HCT116 (cell line): ENCODE results near the gene HHLA2. TPM values are rescaled to one million over a fixed set of nuclear protein-coding genes. Genes with fewer than 3 reads are reported as not detected.
"Not testable (repeated sequence)": the region's sequence is repeated elsewhere in the genome, so short reads cannot be mapped to it uniquely, and the experiment has no call there.

Experiments
- ATAC-seq: fragments of 200-7000 bp; cut with Tn5 transposase; 2 replicates; pipeline ENCODE4 v1.9.1; 2020; ENCODE audit warnings: mild to moderate bottlenecking, moderate library complexity
- BruUV-seq: library from RNA; stranded (reverse); fragments of 400-500 nt; replicated peaks from 2 replicates; lab custom pipeline; 2021; lab: Mats Ljungman, UMichigan
- CTCF ChIA-PET: fragments of 300-600 bp; sonication (Branson Sonifier 250); formaldehyde crosslinking; loops from one replicate; lab custom pipeline; 2021; ENCODE audit warnings: antibody characterized with exemption; lab: Charles Lee
- POLR2A ChIA-PET: fragments of 300-600, 350-600 bp; sonication (Branson Sonifier 250); formaldehyde crosslinking; loops from one replicate; lab custom pipeline; 2021; ENCODE audit warnings: antibody characterized with exemption; lab: Charles Lee
- RAD21 ChIA-PET, 2 experiments: fragments of 300-600 bp; sonication (Branson Sonifier 250); formaldehyde crosslinking; loops; one replicate each; lab custom pipeline; 2023; ENCODE audit warnings: low total read pairs in 2 of 2; ENCODE audit not compliant: uncharacterized antibody in 2 of 2, unreplicated experiment in 2 of 2, low non-redundant PET in 1 of 2; lab: Charles Lee
- DNase-seq: peaks from one replicate; pipeline ENCODE4 v3.0.0-alpha.2; 2010; ENCODE audit warnings: low read depth, low spot score
- H2AFZ ChIP-seq: fragments of 200-600 bp; shearing (Covaris generic), sonication (generic); 2 replicates; pipeline ENCODE4 v1.6.1; 2017; ENCODE audit warnings: low read depth, mixed run types, mixed read lengths, antibody characterized with exemption, low read length; ENCODE audit not compliant: poor library complexity, severe bottlenecking
- H3K27ac ChIP-seq: 2 replicates; pipeline ENCODE4 v1.5.1; 2012; ENCODE audit warnings: low read depth, low read length
- H3K27me3 ChIP-seq: fragments of 200-600 bp; sonication (generic); 2 replicates; pipeline ENCODE4 v1.6.1; 2016; ENCODE audit warnings: mixed run types, low read length, mixed read lengths; ENCODE audit not compliant: insufficient read depth
- H3K36me3 ChIP-seq, 2 experiments: fragments of 200-500 bp in 1 of 2; fragments of 200-600 bp in 1 of 2; sonication (Bioruptor generic) in 1 of 2; sonication (generic) in 1 of 2; 2 replicates each; pipeline versions ENCODE4 v1.5.1 to v1.6.1; 2014 to 2016; ENCODE audit warnings: low read length in 2 of 2, inconsistent platforms in 1 of 2, mixed read lengths in 1 of 2, mixed run types in 1 of 2; ENCODE audit not compliant: insufficient read depth in 2 of 2, control insufficient read depth in 1 of 2
- H3K4me1 ChIP-seq, 2 experiments: fragments of 200-600 bp in 1 of 2; sonication (generic) in 1 of 2; 2 replicates each; pipeline versions ENCODE4 v1.5.1 to v1.6.1; 2012 to 2017; ENCODE audit warnings: low read length in 2 of 2, inconsistent platforms in 1 of 2, mild to moderate bottlenecking in 1 of 2, mixed read lengths in 1 of 2, mixed run types in 1 of 2, moderate library complexity in 1 of 2; ENCODE audit not compliant: insufficient read depth in 2 of 2, control insufficient read depth in 1 of 2
- H3K4me2 ChIP-seq: fragments of 200-600 bp; sonication (generic); 2 replicates; pipeline ENCODE4 v1.6.1; 2017; ENCODE audit warnings: mixed run types, low read length, mixed read lengths
- H3K4me3 ChIP-seq, 2 experiments: fragments of 200-600 bp in 1 of 2; sonication (generic) in 1 of 2; replicated peaks in 1 of 2; 2 replicates each; pipeline ENCODE4 v1.5.1; 2011 to 2016; ENCODE audit warnings: low read length in 2 of 2, control low read depth in 1 of 2, low read depth in 1 of 2, mild to moderate bottlenecking in 1 of 2, mixed read lengths in 1 of 2, mixed run types in 1 of 2
- H3K79me2 ChIP-seq: fragments of 200-600 bp; sonication (generic); 2 replicates; pipeline ENCODE4 v1.6.1; 2017; ENCODE audit warnings: mild to moderate bottlenecking, mixed run types, low read length, moderate library complexity, mixed read lengths; ENCODE audit not compliant: insufficient read depth
- H3K9ac ChIP-seq: fragments of 200-600 bp; sonication (generic); 2 replicates; pipeline ENCODE4 v1.6.1; 2016; ENCODE audit warnings: low read length, mixed read lengths
- H3K9me2 ChIP-seq: fragments of 200-600 bp; sonication (generic), shearing (Covaris generic); 2 replicates; pipeline ENCODE4 v1.6.1; 2017; ENCODE audit warnings: mixed run types, mild to moderate bottlenecking, moderate library complexity; ENCODE audit not compliant: insufficient read depth
- H3K9me3 ChIP-seq, 2 experiments: fragments of 200-500 bp in 1 of 2; fragments of 200-600 bp in 1 of 2; sonication (Bioruptor generic) in 1 of 2; sonication (generic) in 1 of 2; 2 replicates each; pipeline ENCODE4 v1.6.1; 2014 to 2017; ENCODE audit warnings: low read length in 2 of 2, mixed read lengths in 2 of 2, inconsistent platforms in 1 of 2, low read depth in 1 of 2, mild to moderate bottlenecking in 1 of 2, mixed run types in 1 of 2, moderate library complexity in 1 of 2; ENCODE audit not compliant: control insufficient read depth in 1 of 2, insufficient read depth in 1 of 2
- H4K20me1 ChIP-seq: fragments of 200-600 bp; sonication (generic), shearing (Covaris generic); 2 replicates; pipeline ENCODE4 v1.6.1; 2017; ENCODE audit warnings: mixed run types, mild to moderate bottlenecking, moderate library complexity; ENCODE audit not compliant: insufficient read depth
- CBX3 ChIP-seq: IDR thresholded peaks from 2 replicates; pipeline ENCODE4 v1.6.1; 2012; ENCODE audit warnings: low read depth
- CTCF ChIP-seq, 3 experiments: fragments of 200-600 bp in 1 of 3; sonication (generic) in 1 of 3; IDR thresholded peaks in 2 of 3; conservative IDR thresholded peaks in 1 of 3; 2 replicates each; pipeline ENCODE4 v1.5.1; 2012 to 2017; ENCODE audit warnings: low read depth in 2 of 3, low read length in 2 of 3, antibody characterized with exemption in 1 of 3, borderline replicate concordance in 1 of 3, control low read depth in 1 of 3, mild to moderate bottlenecking in 1 of 3, mixed read lengths in 1 of 3, mixed run types in 1 of 3, moderate library complexity in 1 of 3; ENCODE audit not compliant: insufficient read depth in 1 of 3
- EZH2phosphoT487 ChIP-seq: fragments of 200-600 bp; IDR thresholded peaks from 2 replicates; pipeline ENCODE4 v1.6.1; 2018; ENCODE audit warnings: antibody characterized with exemption, borderline replicate concordance
- MAX ChIP-seq: IDR thresholded peaks from 2 replicates; pipeline ENCODE4 v1.6.1; 2012
- POLR2A ChIP-seq: IDR thresholded peaks from 2 replicates; pipeline ENCODE4 v1.7.0; 2011; ENCODE audit warnings: borderline replicate concordance; ENCODE audit not compliant: insufficient read depth, insufficient read length; ENCODE audit errors: extremely low read depth
- SP1 ChIP-seq: IDR thresholded peaks from 2 replicates; pipeline ENCODE4 v1.6.1; 2012; ENCODE audit warnings: low read depth
- TCF7L2 ChIP-seq: IDR thresholded peaks from 2 replicates; pipeline ENCODE4 v1.7.0; 2011; ENCODE audit warnings: borderline replicate concordance, inconsistent platforms; ENCODE audit not compliant: insufficient read depth, insufficient read length; ENCODE audit errors: extremely low read depth
- ZNF274 ChIP-seq: fragments of 200-500 bp; sonication (Bioruptor generic); IDR thresholded peaks from 2 replicates; pipeline ENCODE4 v1.6.1; 2014; ENCODE audit warnings: mild to moderate bottlenecking, low read depth, low read length, inconsistent platforms
- intact Hi-C: fragments of 100-400 bp; cut with micrococcal nuclease; formaldehyde crosslinking; loops from 2 replicates; pipeline ENCODE4 v1.10.0; 2022
- total RNA-seq: library from RNA; stranded (reverse); gene quantifications from one replicate; pipeline ENCODE4 v1.2.1, GENCODE V29; 2021; ENCODE audit not compliant: unreplicated experiment
- TF ChIP-seq, protein P1 (sequence below): IDR thresholded peaks from 2 replicates; pipeline ENCODE4 v1.6.1; 2011; ENCODE audit warnings: mild to moderate bottlenecking, low read length, moderate library complexity; ENCODE audit not compliant: insufficient replicate concordance; ENCODE audit errors: extremely low read depth
- TF ChIP-seq, protein P2 (sequence below): IDR thresholded peaks from 2 replicates; pipeline ENCODE4 v1.6.1; 2012

The HHLA2 gene
- total RNA-seq, 1 experiment from 2014 or later, result not detected

GRCh38 chr3:108251844-108252243 is 44.5 kb upstream of the HHLA2 start (continued):
- no peak for TF ChIP-seq CTCF (IDR thresholded peaks at IDR 0.05 in 2 of 3, conservative IDR thresholded peaks at IDR 0.05 in 1 of 3; ENCODE audit: borderline replicate concordance in 1 of 3, insufficient read depth in 1 of 3, low read depth in 2 of 3, low read length in 2 of 3)
- TF ChIP-seq, protein P1, sequence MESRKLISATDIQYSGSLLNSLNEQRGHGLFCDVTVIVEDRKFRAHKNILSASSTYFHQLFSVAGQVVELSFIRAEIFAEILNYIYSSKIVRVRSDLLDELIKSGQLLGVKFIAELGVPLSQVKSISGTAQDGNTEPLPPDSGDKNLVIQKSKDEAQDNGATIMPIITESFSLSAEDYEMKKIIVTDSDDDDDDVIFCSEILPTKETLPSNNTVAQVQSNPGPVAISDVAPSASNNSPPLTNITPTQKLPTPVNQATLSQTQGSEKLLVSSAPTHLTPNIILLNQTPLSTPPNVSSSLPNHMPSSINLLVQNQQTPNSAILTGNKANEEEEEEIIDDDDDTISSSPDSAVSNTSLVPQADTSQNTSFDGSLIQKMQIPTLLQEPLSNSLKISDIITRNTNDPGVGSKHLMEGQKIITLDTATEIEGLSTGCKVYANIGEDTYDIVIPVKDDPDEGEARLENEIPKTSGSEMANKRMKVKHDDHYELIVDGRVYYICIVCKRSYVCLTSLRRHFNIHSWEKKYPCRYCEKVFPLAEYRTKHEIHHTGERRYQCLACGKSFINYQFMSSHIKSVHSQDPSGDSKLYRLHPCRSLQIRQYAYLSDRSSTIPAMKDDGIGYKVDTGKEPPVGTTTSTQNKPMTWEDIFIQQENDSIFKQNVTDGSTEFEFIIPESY, result no peak
- TF ChIP-seq MAX, result no peak
- TF ChIP-seq EZH2phosphoT487, result no peak
- TF ChIP-seq CBX3, result no peak
- TF ChIP-seq SP1, result no peak
- TF ChIP-seq TCF7L2, result no peak
- TF ChIP-seq POLR2A, result no peak
- TF ChIP-seq, protein P2, sequence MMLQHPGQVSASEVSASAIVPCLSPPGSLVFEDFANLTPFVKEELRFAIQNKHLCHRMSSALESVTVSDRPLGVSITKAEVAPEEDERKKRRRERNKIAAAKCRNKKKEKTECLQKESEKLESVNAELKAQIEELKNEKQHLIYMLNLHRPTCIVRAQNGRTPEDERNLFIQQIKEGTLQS, result no peak

GRCh38 chr3:108255131-108255530 is 41.2 kb upstream of the HHLA2 start:
- ChIA-PET CTCF (no interaction called here), POLR2A (no interaction called here), RAD21 (no interaction called here)
- Histone ChIP-seq H3K79me2 (no peaks in the 10 kb centered on the region), H3K9ac (no peak overlapping the region), H3K27ac (no peak overlapping the region), H3K27me3 (no peaks in the 10 kb centered on the region), H3K9me2 (no peaks in the 10 kb centered on the region), H3K4me3 (no peak overlapping the region), H4K20me1 (no peaks in the 10 kb centered on the region), H2AFZ (no peak overlapping the region), H3K4me1 (no peaks in the 10 kb centered on the region), H3K36me3 (no peaks in the 10 kb centered on the region), H3K4me2 (no peak overlapping the region), H3K9me3 (no peaks in the 10 kb centered on the region)
- no TSS peak for BruUV-seq
- TF ChIP-seq ZNF274, result no peak
- no peak for DNase-seq
- intact Hi-C loops, result no loop called here
- no peak for ATAC-seq

DNA sequence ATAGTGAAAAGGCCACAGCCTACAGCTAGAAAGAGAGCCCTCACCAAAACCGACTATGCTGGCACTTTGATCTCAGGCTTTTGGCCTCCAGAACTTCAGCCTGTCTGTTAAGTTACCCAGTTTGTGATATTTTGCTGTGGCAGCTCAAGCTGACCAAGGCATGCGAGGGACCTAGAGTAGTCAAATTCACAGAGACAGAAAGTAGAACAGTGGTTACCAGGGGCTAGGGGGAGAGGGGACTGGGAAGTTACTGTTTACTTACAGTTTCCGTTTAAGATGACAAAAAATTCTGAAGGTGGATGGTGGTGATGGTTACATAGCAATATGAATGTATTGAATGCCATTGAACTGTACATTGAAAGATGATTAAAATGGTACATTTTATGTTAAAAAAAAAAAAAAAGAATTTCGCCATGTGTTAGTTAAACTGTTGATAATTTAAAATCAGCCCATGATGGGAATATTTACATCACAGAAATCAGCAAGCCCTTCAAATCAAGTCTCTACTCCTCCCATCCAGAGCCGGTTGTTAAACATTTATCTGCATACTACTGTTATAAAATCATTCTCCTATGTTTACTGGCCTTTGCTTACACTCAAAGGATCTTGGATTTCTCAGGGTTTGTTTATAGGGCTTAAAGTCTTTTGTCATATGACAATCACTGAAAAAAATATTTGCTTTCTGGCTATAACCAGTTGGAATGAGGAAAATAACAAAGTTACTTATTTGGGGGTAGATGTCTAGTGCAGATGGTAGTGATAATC is 31.6 kb upstream of the HHLA2 start:
- RAD21 ChIA-PET, H3K9me2 ChIP-seq, intact Hi-C loops, H2AFZ ChIP-seq, H3K4me1 ChIP-seq, H3K27me3 ChIP-seq, H3K9ac ChIP-seq, ATAC-seq, BruUV-seq, H3K36me3 ChIP-seq, POLR2A ChIA-PET, H3K4me3 ChIP-seq, H3K27ac ChIP-seq, H3K79me2 ChIP-seq, H3K4me2 ChIP-seq, H3K9me3 ChIP-seq, DNase-seq, H4K20me1 ChIP-seq: not testable (repeated sequence)
- CTCF ChIA-PET, result interaction anchor here (0.7 kb wide), 1 partner anchor 1059 kb away, joined by 5 read pairs; no protein-coding TSS in a partner anchor
